C4-2B (cell line): ENCODE results near the gene CYP2W1.

ENCODE experiments used
- ZFX ChIP-seq: fragments of 450-650 bp; IDR thresholded peaks from 2 replicates; pipeline ENCODE4 v1.6.1; 2017
- TF ChIP-seq, protein P1 (sequence below): fragments of 450-650 bp; conservative IDR thresholded peaks from 2 replicates; pipeline ENCODE4 v1.5.1; 2017; ENCODE audit warnings: mild to moderate bottlenecking

DNA sequence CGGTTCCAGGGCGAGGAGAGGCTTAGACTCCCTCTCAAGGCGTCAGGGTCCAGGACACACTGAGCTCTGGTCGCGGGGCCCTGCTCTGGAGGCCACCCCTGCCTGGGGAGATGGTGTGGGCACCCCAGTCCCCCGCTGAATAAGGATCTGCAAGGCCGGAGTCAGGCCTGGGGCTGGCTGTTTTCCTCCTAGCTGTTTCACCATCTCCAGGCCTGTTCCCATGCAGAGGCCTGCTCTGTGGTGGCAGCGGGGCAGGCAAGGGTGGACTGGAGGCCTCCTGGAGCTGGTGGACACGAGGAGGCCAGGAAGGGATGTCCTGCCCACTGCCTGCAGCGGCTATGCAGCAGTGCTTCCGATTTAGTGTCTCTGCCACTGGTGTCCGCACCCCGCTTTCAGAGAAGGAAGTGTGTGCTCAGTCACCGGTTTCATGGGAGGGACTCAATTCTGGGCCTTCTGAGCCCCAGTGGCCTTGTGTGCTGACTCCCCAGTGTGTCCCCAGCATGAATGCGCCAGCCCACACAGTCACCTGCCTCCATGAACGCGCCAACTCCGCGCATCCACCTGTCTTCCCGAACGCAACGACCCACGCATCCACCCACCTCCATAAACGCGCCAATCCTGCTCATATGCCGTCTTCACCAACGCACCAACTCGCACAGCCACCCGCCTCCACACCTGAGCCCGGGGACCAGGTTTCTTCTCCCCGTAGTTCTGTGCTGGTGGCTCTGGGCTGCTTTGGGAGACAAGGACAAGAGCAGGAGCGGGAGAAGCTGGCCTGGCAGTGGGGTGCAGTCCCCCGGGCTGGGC, 46.9 kb downstream of the CYP2W1 start:
- TF ChIP-seq, protein P1, sequence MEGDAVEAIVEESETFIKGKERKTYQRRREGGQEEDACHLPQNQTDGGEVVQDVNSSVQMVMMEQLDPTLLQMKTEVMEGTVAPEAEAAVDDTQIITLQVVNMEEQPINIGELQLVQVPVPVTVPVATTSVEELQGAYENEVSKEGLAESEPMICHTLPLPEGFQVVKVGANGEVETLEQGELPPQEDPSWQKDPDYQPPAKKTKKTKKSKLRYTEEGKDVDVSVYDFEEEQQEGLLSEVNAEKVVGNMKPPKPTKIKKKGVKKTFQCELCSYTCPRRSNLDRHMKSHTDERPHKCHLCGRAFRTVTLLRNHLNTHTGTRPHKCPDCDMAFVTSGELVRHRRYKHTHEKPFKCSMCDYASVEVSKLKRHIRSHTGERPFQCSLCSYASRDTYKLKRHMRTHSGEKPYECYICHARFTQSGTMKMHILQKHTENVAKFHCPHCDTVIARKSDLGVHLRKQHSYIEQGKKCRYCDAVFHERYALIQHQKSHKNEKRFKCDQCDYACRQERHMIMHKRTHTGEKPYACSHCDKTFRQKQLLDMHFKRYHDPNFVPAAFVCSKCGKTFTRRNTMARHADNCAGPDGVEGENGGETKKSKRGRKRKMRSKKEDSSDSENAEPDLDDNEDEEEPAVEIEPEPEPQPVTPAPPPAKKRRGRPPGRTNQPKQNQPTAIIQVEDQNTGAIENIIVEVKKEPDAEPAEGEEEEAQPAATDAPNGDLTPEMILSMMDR: no peak
- no peak for TF ChIP-seq ZFX
